Nephron (organoid): Measurements from ENCODE around the gene LSR.

Source experiments
- H3K27ac Mint-ChIP-seq, 3 experiments: 2 replicates each; pipeline ENCODE4 v1.8.0; 2020; ENCODE audit warnings: mixed read lengths in 3 of 3, mild to moderate bottlenecking in 2 of 3, moderate library complexity in 1 of 3
- H3K27me3 Mint-ChIP-seq: 2 replicates; pipeline ENCODE4 v1.8.0; 2021; ENCODE audit warnings: low read depth, mild to moderate bottlenecking, moderate library complexity, mixed read lengths
- H3K36me3 Mint-ChIP-seq: 2 replicates; pipeline ENCODE4 v1.8.0; 2020; ENCODE audit warnings: low read depth, mixed read lengths
- H3K4me1 Mint-ChIP-seq: 2 replicates; pipeline ENCODE4 v1.8.0; 2020; ENCODE audit warnings: mixed read lengths
- H3K4me3 Mint-ChIP-seq, 3 experiments: 2 replicates each; pipeline ENCODE4 v1.8.0; 2020; ENCODE audit warnings: mild to moderate bottlenecking in 3 of 3, mixed read lengths in 3 of 3, moderate library complexity in 2 of 3
- H3K9me3 Mint-ChIP-seq: 2 replicates; pipeline ENCODE4 v1.8.0; 2020; ENCODE audit warnings: mixed read lengths
- TF ChIP-seq, protein P1 (sequence below), 3 experiments: fragments of 200-600 bp; sonication (generic); IDR thresholded peaks; one replicate each; pipeline ENCODE4 v1.5.0; 2021; ENCODE audit warnings: antibody characterized with exemption in 3 of 3; ENCODE audit not compliant: unreplicated experiment in 3 of 3

LSR gene

GRCh38 chr19:35272954-35273649 is 24.3 kb downstream of the LSR start:
- no peaks in the 10 kb centered on the region for H3K27me3 Mint-ChIP-seq
- H3K4me3 Mint-ChIP-seq = peak overlapping the region; percentile 59 to 76 (median 71)
- no peaks in the 10 kb centered on the region for H3K9me3 Mint-ChIP-seq
- TF ChIP-seq, protein P1, sequence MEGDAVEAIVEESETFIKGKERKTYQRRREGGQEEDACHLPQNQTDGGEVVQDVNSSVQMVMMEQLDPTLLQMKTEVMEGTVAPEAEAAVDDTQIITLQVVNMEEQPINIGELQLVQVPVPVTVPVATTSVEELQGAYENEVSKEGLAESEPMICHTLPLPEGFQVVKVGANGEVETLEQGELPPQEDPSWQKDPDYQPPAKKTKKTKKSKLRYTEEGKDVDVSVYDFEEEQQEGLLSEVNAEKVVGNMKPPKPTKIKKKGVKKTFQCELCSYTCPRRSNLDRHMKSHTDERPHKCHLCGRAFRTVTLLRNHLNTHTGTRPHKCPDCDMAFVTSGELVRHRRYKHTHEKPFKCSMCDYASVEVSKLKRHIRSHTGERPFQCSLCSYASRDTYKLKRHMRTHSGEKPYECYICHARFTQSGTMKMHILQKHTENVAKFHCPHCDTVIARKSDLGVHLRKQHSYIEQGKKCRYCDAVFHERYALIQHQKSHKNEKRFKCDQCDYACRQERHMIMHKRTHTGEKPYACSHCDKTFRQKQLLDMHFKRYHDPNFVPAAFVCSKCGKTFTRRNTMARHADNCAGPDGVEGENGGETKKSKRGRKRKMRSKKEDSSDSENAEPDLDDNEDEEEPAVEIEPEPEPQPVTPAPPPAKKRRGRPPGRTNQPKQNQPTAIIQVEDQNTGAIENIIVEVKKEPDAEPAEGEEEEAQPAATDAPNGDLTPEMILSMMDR (IDR thresholded peaks at IDR 0.05; ENCODE audit: unreplicated experiment in 3 of 3) = no peak
- H3K27ac Mint-ChIP-seq = peak overlapping the region; percentile 15 to 87 (median 57)
- peaks cover 56% of the 10 kb centered on the region for H3K36me3 Mint-ChIP-seq
- H3K4me1 Mint-ChIP-seq = no peaks in the 10 kb centered on the region

- no peaks in the 10 kb centered on the region for H3K4me1 Mint-ChIP-seq
- H3K4me3 Mint-ChIP-seq = peak overlapping the region; percentile 29 to 65 (median 64)
- H3K27me3 Mint-ChIP-seq = no peaks in the 10 kb centered on the region
- H3K9me3 Mint-ChIP-seq = no peaks in the 10 kb centered on the region
- H3K36me3 Mint-ChIP-seq = peaks cover 56% of the 10 kb centered on the region
- TF ChIP-seq, protein P1 (IDR thresholded peaks at IDR 0.05; ENCODE audit: unreplicated experiment in 3 of 3) = no peak
- peak overlapping the region in 2 of 3 experiments; percentile 17 to 18 for H3K27ac Mint-ChIP-seq
Measured at GRCh38 chr19:35273686-35274259, 25.0 kb downstream of the LSR start.

DNA sequence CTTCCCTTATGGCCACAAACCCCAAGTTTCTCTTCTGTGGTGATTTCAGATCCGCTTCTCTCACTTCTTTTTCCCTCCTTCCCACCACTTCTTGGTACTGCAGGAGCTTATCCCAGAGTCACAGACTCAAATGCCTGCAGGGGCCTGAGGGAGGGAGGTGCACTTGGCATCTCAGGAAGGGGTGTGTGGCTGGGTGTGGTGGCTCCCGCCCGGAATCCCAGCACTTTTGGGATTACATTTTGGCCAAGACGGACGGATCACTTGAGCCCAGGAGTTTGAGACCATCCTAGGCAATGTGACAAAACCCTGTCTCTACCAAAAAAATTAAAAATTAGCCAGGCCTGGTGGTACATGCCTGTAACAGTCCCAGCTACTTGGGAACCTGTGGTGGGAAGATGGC is 25.5 kb downstream of the LSR start:
- peak overlapping the region in 2 of 3 experiments; percentile 17 to 18 for H3K27ac Mint-ChIP-seq

GRCh38 chr19:35276706-35277281 is 28.0 kb downstream of the LSR start:
- no peaks in the 10 kb centered on the region for H3K9me3 Mint-ChIP-seq
- TF ChIP-seq, protein P1 (IDR thresholded peaks at IDR 0.05; ENCODE audit: unreplicated experiment in 3 of 3) = no peak
- no peaks in the 10 kb centered on the region for H3K27me3 Mint-ChIP-seq
- H3K36me3 Mint-ChIP-seq = peaks cover 41% of the 10 kb centered on the region
- H3K27ac Mint-ChIP-seq = no peak overlapping the region
- H3K4me3 Mint-ChIP-seq = no peak overlapping the region
- H3K4me1 Mint-ChIP-seq = no peaks in the 10 kb centered on the region

More for the DNA sequence above, 25.5 kb downstream of the LSR start:
- Mint-ChIP-seq H3K4me1 (no peaks in the 10 kb centered on the region), H3K9me3 (no peaks in the 10 kb centered on the region), H3K4me3 (peak overlapping the region in 2 of 3 experiments; percentile 64 to 65), H3K27me3 (no peaks in the 10 kb centered on the region), H3K36me3 (peaks cover 56% of the 10 kb centered on the region)
- TF ChIP-seq, protein P1 (IDR thresholded peaks at IDR 0.05; ENCODE audit: unreplicated experiment in 3 of 3) = no peak

DNA sequence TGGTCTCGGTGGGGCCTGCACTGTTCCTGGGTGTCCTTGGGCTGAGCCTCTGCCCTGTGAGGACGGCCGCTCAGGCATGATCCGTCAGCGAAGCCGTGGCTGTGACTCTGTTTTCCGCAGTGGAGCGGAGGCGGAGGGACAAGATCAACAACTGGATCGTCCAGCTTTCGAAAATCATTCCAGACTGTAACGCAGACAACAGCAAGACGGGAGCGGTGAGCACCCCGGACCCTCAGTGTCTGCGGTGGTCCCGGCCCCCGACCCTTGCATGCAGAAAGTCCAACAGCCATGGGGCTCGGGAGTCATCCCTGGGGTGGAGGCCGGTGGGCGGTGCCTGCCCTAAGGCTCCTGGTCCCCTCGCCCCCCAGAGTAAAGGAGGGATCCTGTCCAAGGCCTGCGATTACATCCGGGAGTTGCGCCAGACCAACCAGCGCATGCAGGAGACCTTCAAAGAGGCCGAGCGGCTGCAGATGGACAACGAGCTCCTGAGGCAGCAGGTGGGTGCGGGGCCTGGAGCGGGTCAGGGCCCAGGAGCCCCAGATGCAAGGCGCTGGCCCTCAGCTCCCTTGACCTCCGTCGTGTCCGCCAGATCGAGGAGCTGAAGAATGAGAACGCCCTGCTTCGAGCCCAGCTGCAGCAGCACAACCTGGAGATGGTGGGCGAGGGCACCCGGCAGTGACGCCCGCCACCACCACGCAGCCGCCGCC is 29.9 kb downstream of the LSR start:
- Mint-ChIP-seq H3K9me3 (no peaks in the 10 kb centered on the region), H3K27ac (no peak overlapping the region), H3K4me3 (no peak overlapping the region), H3K4me1 (no peaks in the 10 kb centered on the region), H3K27me3 (peaks cover 12% of the 10 kb centered on the region), H3K36me3 (peaks cover 25% of the 10 kb centered on the region)
- TF ChIP-seq, protein P1 (IDR thresholded peaks at IDR 0.05; ENCODE audit: unreplicated experiment in 3 of 3) = no peak
